RWPE2 (cell line): ENCODE measurements around the gene TAS2R1.

Experiments
- ATAC-seq: fragments of 200-7000 bp; cut with Tn5 transposase; 3 replicates; pipeline ENCODE4 v1.9.1; 2021; ENCODE audit warnings: low read depth
- DNase-seq: peaks from one replicate; pipeline ENCODE4 v3.0.0-alpha.2; 2020; ENCODE audit warnings: low spot score
- H3K27ac ChIP-seq: fragments of 450-650 bp; 2 replicates; pipeline ENCODE4 v1.5.1; 2017; ENCODE audit warnings: mild to moderate bottlenecking; ENCODE audit not compliant: poor library complexity, severe bottlenecking
- H3K27me3 ChIP-seq: fragments of 250-450 bp; sonication (Bioruptor Pico); 2 replicates; pipeline ENCODE4 v1.5.1; 2021; ENCODE audit warnings: mild to moderate bottlenecking, moderate library complexity; ENCODE audit not compliant: insufficient read depth, poor library complexity, severe bottlenecking
- H3K36me3 ChIP-seq: fragments of 250-450 bp; sonication (Bioruptor Pico); 2 replicates; pipeline ENCODE4 v1.5.1; 2020; ENCODE audit warnings: low read depth, mild to moderate bottlenecking, moderate library complexity
- H3K4me1 ChIP-seq: fragments of 250-450 bp; sonication (Bioruptor Pico); 2 replicates; pipeline ENCODE4 v1.5.1; 2021; ENCODE audit warnings: mild to moderate bottlenecking, moderate library complexity; ENCODE audit not compliant: insufficient read depth, poor library complexity, severe bottlenecking
- H3K4me3 ChIP-seq: fragments of 250-450 bp; sonication (Bioruptor Pico); 2 replicates; pipeline ENCODE4 v1.5.1; 2021; ENCODE audit warnings: mild to moderate bottlenecking, moderate library complexity; ENCODE audit not compliant: severe bottlenecking
- H3K9me3 ChIP-seq: fragments of 250-450 bp; sonication (Bioruptor Pico); 2 replicates; pipeline ENCODE4 v1.5.1; 2021; ENCODE audit warnings: mild to moderate bottlenecking, moderate library complexity; ENCODE audit not compliant: severe bottlenecking
- TF ChIP-seq, protein P1 (sequence below): fragments of 450-650 bp; IDR thresholded peaks from one replicate; pipeline ENCODE4 v1.5.1; 2017; ENCODE audit warnings: mild to moderate bottlenecking, moderate library complexity; ENCODE audit not compliant: poor library complexity, severe bottlenecking

TAS2R1 gene

DNA sequence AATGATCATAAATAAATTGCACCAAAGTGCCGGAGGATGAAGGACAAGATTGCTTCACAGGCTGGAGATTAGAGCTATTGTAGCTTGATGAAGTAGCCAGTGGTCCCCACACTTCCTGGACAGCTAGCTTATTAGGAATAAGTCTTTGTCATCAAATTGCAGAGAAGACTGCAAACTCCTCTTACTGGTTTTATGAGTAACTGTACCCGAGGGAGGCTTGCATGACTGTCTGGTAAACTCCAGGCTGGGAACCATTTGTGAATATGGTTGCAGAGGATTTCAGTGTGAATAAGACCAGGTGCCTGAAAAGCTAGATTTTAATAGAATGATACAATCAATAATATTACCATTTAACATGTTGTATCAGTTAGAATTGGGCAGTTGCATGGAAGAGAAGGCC is 47.7 kb downstream of the TAS2R1 start:
- Histone ChIP-seq H3K4me1 (no peaks in the 10 kb centered on the region), H3K27me3 (peaks cover 4% of the 10 kb centered on the region), H3K4me3 (no peak overlapping the region), H3K9me3 (no peaks in the 10 kb centered on the region), H3K27ac (no peak overlapping the region), H3K36me3 (no peaks in the 10 kb centered on the region)
- ATAC-seq: no peak
- no peak for DNase-seq
- TF ChIP-seq, protein P1, sequence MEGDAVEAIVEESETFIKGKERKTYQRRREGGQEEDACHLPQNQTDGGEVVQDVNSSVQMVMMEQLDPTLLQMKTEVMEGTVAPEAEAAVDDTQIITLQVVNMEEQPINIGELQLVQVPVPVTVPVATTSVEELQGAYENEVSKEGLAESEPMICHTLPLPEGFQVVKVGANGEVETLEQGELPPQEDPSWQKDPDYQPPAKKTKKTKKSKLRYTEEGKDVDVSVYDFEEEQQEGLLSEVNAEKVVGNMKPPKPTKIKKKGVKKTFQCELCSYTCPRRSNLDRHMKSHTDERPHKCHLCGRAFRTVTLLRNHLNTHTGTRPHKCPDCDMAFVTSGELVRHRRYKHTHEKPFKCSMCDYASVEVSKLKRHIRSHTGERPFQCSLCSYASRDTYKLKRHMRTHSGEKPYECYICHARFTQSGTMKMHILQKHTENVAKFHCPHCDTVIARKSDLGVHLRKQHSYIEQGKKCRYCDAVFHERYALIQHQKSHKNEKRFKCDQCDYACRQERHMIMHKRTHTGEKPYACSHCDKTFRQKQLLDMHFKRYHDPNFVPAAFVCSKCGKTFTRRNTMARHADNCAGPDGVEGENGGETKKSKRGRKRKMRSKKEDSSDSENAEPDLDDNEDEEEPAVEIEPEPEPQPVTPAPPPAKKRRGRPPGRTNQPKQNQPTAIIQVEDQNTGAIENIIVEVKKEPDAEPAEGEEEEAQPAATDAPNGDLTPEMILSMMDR: no peak
